Astrocyte (in vitro differentiated cells and primary cell): Measurements from ENCODE around the gene RIPOR3. TPM values are rescaled to one million over a fixed set of nuclear protein-coding genes. Genes with fewer than 3 reads are reported as not detected.

Experiments
- DNase-seq: peaks from one replicate; pipeline ENCODE4 v3.0.0-alpha.2; 2010; ENCODE audit warnings: low read depth
- FAIRE-seq: peaks from 2 replicates; lab custom pipeline; 2011; peaks lifted over from hg19 to GRCh38; lab: Jason Lieb, UNC
- H2AFZ ChIP-seq: 2 replicates; pipeline ENCODE4 v1.6.0; 2012; ENCODE audit warnings: low read depth, low read length, inconsistent platforms
- H3K27ac ChIP-seq: 2 replicates; pipeline ENCODE4 v1.5.1; 2011; ENCODE audit warnings: low read depth, low read length, inconsistent platforms
- H3K27me3 ChIP-seq: 2 replicates; pipeline ENCODE4 v1.6.0; 2011; ENCODE audit warnings: low read length, inconsistent platforms; ENCODE audit not compliant: insufficient read depth
- H3K36me3 ChIP-seq: 2 replicates; pipeline ENCODE4 v1.5.1; 2011; ENCODE audit warnings: low read length, inconsistent platforms; ENCODE audit not compliant: insufficient read depth
- H3K4me1 ChIP-seq: 2 replicates; pipeline ENCODE4 v1.5.1; 2011; ENCODE audit warnings: low read length, inconsistent platforms; ENCODE audit not compliant: insufficient read depth
- H3K4me2 ChIP-seq: 2 replicates; pipeline ENCODE4 v1.6.0; 2012; ENCODE audit warnings: low read length, inconsistent platforms
- H3K4me3 ChIP-seq: 2 replicates; pipeline ENCODE4 v1.5.1; 2011; ENCODE audit warnings: low read depth, mild to moderate bottlenecking, low read length, inconsistent platforms; ENCODE audit not compliant: insufficient read depth
- H3K79me2 ChIP-seq: 2 replicates; pipeline ENCODE4 v1.6.0; 2012; ENCODE audit warnings: mild to moderate bottlenecking, low read length, inconsistent platforms; ENCODE audit not compliant: insufficient read depth
- H3K9ac ChIP-seq: 2 replicates; pipeline ENCODE4 v1.6.0; 2012; ENCODE audit warnings: mild to moderate bottlenecking, low read length, inconsistent platforms
- H3K9me3 ChIP-seq: 2 replicates; pipeline ENCODE4 v1.5.1; 2012; ENCODE audit warnings: low read depth, mild to moderate bottlenecking, low read length, inconsistent platforms; ENCODE audit not compliant: insufficient read depth
- H4K20me1 ChIP-seq: 2 replicates; pipeline ENCODE4 v1.6.0; 2012; ENCODE audit warnings: low read length, inconsistent platforms; ENCODE audit not compliant: insufficient read depth
- H3K27ac Mint-ChIP-seq: one replicate; pipeline ENCODE4 v1.8.0; 2021; ENCODE audit warnings: mild to moderate bottlenecking, mixed read lengths; ENCODE audit not compliant: unreplicated experiment
- H3K27me3 Mint-ChIP-seq: one replicate; pipeline ENCODE4 v1.8.0; 2021; ENCODE audit warnings: low read depth, mixed read lengths; ENCODE audit not compliant: unreplicated experiment
- H3K36me3 Mint-ChIP-seq: one replicate; pipeline ENCODE4 v1.8.0; 2021; ENCODE audit warnings: low read depth, mixed read lengths; ENCODE audit not compliant: unreplicated experiment
- H3K4me1 Mint-ChIP-seq: one replicate; pipeline ENCODE4 v1.8.0; 2021; ENCODE audit warnings: low read depth, mixed read lengths; ENCODE audit not compliant: unreplicated experiment
- H3K4me3 Mint-ChIP-seq: one replicate; pipeline ENCODE4 v1.8.0; 2021; ENCODE audit warnings: mild to moderate bottlenecking, moderate library complexity, mixed read lengths; ENCODE audit not compliant: unreplicated experiment
- H3K9me3 Mint-ChIP-seq: one replicate; pipeline ENCODE4 v1.8.0; 2021; ENCODE audit warnings: mild to moderate bottlenecking, mixed read lengths; ENCODE audit not compliant: unreplicated experiment
- EZH2 ChIP-seq: IDR thresholded peaks from 2 replicates; pipeline ENCODE4 v1.6.1; 2012; ENCODE audit warnings: mild to moderate bottlenecking, low read length, inconsistent platforms; ENCODE audit not compliant: insufficient read depth
- total RNA-seq: library from RNA; stranded (reverse); gene quantifications from 2 replicates; pipeline ENCODE4 v1.2.1, GENCODE V29; 2021
- TF ChIP-seq, protein P1 (sequence below): IDR thresholded peaks from 2 replicates; pipeline ENCODE4 v1.5.1; 2011; ENCODE audit warnings: low read depth, mild to moderate bottlenecking, inconsistent platforms, low read length, moderate library complexity; ENCODE audit not compliant: insufficient read depth

RIPOR3 gene
- total RNA-seq, 1 donor from 2014 or later = 0.39 TPM

- H3K4me1 Mint-ChIP-seq = peaks cover 22% of the 10 kb centered on the region
- Histone ChIP-seq H2AFZ (peak overlapping the region; percentile 80), H3K27me3 (peaks cover 2% of the 10 kb centered on the region), H3K9ac (peak overlapping the region; percentile 67), H3K4me1 (peaks cover 31% of the 10 kb centered on the region), H3K4me3 (peak overlapping the region; percentile 52), H3K79me2 (no peaks in the 10 kb centered on the region), H3K27ac (no peak overlapping the region), H3K4me2 (peak overlapping the region; percentile 84), H3K36me3 (no peaks in the 10 kb centered on the region), H4K20me1 (no peaks in the 10 kb centered on the region), H3K9me3 (no peaks in the 10 kb centered on the region)
- no peak for TF ChIP-seq EZH2
- TF ChIP-seq, protein P1, sequence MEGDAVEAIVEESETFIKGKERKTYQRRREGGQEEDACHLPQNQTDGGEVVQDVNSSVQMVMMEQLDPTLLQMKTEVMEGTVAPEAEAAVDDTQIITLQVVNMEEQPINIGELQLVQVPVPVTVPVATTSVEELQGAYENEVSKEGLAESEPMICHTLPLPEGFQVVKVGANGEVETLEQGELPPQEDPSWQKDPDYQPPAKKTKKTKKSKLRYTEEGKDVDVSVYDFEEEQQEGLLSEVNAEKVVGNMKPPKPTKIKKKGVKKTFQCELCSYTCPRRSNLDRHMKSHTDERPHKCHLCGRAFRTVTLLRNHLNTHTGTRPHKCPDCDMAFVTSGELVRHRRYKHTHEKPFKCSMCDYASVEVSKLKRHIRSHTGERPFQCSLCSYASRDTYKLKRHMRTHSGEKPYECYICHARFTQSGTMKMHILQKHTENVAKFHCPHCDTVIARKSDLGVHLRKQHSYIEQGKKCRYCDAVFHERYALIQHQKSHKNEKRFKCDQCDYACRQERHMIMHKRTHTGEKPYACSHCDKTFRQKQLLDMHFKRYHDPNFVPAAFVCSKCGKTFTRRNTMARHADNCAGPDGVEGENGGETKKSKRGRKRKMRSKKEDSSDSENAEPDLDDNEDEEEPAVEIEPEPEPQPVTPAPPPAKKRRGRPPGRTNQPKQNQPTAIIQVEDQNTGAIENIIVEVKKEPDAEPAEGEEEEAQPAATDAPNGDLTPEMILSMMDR = no peak
- H3K27ac Mint-ChIP-seq = no peak overlapping the region
- peaks cover 23% of the 10 kb centered on the region for H3K27me3 Mint-ChIP-seq
- peak overlapping the region; percentile 34 for H3K4me3 Mint-ChIP-seq
- H3K36me3 Mint-ChIP-seq = no peaks in the 10 kb centered on the region
- FAIRE-seq = no peak
- DNase-seq = peak; percentile 45
- no peaks in the 10 kb centered on the region for H3K9me3 Mint-ChIP-seq
Observed at GRCh38 chr20:50691573-50692551, 520 bp upstream of the RIPOR3 start.

DNA sequence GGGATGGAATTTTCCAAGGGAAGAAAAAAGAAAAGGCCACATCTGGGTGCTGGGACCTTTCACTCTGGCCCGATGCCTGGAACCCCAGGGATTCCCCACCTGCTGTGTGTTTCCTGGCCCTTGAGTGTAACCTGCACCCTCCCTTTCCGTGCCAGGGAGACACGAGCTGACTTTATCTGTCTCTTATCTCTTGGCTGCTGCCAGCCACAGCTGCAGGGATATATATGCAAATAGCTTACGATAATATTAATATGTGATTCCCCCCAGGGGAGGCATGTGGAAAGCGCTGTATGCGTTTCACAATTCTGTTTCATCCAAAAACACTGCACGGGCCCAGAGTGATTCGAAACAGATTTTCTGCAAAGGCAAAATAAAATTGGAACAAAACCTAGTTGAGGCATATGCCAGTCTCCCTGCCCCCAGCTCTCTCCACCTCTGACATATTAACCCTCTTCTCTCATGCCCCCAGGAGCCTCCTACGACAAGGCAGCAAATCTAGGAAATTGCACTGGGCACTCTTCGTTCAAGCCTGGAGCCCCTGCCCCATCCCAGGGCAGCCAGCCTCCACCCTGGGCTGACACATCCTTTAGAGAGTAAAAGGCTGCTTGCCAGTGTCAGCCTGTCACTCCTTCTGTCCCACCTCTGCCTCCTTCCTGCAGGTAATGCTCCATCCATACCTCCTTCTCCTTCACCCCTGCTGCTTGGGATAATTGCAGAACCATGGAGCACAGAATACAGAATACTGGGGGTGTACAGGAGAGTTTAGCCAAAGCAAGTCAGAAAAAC is 1.3 kb downstream of the RIPOR3 start:
- H3K4me2 ChIP-seq = peak overlapping the region; percentile 84
- H3K4me3 Mint-ChIP-seq = no peak overlapping the region

More for the DNA sequence above, 1.3 kb downstream of the RIPOR3 start:
- H3K27ac ChIP-seq = no peak overlapping the region
- Mint-ChIP-seq H3K9me3 (no peaks in the 10 kb centered on the region), H3K4me1 (peaks cover 19% of the 10 kb centered on the region), H3K36me3 (no peaks in the 10 kb centered on the region), H3K27me3 (peaks cover 26% of the 10 kb centered on the region), H3K27ac (no peak overlapping the region)
- DNase-seq = no peak
- H3K27me3 ChIP-seq = peaks cover 2% of the 10 kb centered on the region
- H3K79me2 ChIP-seq = no peaks in the 10 kb centered on the region
- peak overlapping the region; percentile 67 for H3K9ac ChIP-seq
- H3K9me3 ChIP-seq = no peaks in the 10 kb centered on the region
- no peak for TF ChIP-seq EZH2
- TF ChIP-seq, protein P1 = no peak
- no peaks in the 10 kb centered on the region for H4K20me1 ChIP-seq
- no peak for FAIRE-seq
- no peaks in the 10 kb centered on the region for H3K36me3 ChIP-seq
- no peak overlapping the region for H2AFZ ChIP-seq
- H3K4me3 ChIP-seq = peak overlapping the region; percentile 52
- H3K4me1 ChIP-seq = peaks cover 26% of the 10 kb centered on the region
